HG03439 (cell line): ENCODE results near the gene RAD51B.
A peak's percentile ranks its signal among the peaks of the same experiment; 100 is the strongest.

Experiments used
- ATAC-seq: cut with Tn5 transposase; IDR thresholded peaks from one replicate; pipeline ENCODE4 v1.9.1; 2021; ENCODE audit warnings: mild to moderate bottlenecking, moderate library complexity; ENCODE audit not compliant: unreplicated experiment

RAD51B gene

DNA sequence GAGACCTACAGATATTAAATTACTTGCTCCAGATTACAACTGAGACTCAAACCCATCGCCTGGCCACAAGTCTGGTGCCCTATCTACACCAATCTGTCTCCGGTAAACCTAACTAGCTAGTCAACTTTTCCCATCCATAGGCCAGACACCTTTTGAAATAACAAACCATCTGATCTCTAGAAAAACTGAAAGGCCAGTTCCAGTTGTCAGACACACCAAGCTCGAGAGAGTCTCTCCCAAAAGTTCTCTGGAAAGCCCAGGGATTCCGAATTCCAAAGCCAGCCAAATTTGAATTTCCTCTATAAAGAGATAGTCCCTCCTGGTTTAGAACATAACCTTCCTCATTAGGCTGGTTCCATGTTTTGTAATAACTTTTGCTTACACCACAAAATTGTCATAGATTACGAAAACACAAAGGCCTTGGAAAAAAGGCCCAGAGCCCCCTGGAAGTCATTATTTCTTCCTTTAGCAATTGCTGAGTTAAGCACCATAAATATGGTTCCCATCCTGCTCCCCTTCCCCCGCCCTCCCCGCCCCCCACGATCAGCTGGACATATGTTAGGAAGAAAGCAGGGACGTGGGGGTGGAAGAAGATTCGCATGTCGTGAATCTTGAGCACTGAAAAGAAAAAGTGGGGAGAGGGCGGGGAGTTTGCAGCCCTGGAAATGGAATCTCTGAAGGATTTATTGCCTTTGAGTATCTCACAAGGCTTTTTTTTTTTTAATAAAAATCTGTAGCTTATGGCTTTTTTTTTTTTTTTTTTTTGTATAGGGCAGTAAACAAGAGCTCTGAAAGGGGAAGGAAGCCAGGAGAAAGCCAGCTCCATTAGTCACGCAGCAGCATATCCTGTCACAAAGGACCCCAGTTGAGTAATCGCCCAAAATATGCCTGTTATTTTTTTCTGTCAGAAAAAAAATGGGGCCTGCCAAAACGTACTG, 862.9 kb downstream of the RAD51B start:
- no peak for ATAC-seq

- no peak for ATAC-seq
Observed at GRCh38 chr14:68683326-68683725, 863.7 kb downstream of the RAD51B start.

- no peak for ATAC-seq
Observed at GRCh38 chr14:68684466-68685418, 865.2 kb downstream of the RAD51B start.

DNA sequence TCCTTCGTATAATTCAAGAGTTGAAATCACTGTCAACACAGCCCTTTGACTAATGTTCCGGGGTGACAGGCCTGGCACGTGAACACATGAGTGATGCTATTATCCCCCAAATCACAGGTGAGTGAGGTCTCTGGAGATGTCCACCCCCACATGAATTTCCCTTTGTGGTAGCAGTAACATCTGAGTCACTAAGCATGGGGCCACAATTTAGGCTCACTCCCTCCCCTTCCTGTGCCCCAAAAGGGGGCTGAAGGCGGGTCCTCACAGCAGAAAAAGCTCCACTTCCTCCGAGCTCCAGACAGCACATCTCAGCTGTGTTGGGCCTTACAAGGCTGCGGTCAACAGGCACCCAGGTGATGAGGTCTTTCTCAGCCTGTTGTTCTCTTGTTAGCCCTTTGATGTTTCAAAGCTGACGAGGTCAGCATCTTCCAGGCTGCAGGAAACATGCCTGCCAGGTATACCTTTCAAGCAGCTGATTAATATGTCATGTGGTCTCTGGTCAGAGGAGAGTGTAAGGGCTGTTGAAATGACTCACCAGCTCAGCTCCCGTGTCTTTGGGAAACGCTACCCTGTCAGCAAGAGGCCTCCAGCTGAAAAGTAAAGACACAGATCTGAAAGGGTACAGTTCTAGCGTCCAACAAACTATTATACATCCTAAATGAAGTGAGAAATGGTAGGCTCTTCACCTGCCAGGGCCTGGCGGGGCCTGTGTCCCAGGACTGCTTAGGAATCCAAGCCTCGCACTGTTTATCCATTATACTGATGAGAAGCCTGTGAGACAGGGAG, 866.0 kb downstream of the RAD51B start:
- peak; percentile 76 for ATAC-seq

DNA sequence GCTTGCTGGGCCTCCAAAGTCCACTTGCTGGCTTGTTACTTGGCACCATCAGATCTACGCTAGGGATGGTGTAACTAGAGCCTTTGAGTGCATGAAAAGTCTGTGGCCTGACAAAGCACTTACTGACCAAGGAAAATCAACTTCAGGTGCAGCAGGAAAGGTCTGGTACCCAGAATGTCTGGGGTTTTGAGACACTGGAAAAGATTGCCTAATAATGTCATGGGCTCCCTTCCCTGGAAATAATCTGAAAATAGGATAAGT, 866.6 kb downstream of the RAD51B start:
- ATAC-seq = no peak

DNA sequence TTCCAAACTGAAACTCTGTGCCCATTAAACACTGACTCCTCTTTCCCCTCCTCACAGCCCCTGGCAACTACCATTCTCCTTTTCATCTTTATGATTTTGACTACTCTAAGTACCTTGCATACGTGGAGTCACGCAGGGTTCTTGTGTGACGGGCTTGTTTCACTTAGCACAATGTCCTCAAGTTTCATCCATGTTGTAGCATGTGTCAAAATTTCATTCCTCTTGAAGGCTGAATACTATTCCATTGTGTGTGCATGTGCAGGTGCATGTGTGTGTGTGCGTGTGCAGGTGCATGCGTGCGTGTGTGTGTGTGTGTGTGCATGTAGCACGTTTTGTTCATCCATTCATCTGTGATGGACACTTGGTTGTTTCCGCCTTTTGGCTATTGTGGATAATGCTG, 867.1 kb downstream of the RAD51B start:
- ATAC-seq = no peak

DNA sequence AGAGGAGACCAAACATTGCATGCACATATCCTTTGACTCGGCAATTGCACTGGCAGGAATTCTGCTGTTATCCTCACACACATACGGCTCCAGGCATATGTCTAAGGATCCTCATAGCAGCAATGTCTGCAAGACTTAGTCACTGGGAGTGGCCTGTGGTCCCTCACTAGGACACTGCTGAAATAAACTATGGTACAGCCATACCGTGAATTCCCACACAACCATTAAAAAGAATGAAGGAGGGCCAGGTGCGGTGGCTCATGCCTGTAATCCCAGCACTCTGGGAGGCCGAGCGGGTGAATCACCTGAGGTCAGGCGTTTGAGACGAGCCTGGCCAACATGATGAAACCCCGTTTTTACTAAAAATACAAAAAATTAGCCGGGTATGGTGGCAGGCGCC, 868.2 kb downstream of the RAD51B start:
- ATAC-seq = no peak

- no peak for ATAC-seq
Observed at GRCh38 chr14:68688872-68689371, 869.3 kb downstream of the RAD51B start.

GRCh38 chr14:68689511-68689910, 869.9 kb downstream of the RAD51B start:
- ATAC-seq = no peak

DNA sequence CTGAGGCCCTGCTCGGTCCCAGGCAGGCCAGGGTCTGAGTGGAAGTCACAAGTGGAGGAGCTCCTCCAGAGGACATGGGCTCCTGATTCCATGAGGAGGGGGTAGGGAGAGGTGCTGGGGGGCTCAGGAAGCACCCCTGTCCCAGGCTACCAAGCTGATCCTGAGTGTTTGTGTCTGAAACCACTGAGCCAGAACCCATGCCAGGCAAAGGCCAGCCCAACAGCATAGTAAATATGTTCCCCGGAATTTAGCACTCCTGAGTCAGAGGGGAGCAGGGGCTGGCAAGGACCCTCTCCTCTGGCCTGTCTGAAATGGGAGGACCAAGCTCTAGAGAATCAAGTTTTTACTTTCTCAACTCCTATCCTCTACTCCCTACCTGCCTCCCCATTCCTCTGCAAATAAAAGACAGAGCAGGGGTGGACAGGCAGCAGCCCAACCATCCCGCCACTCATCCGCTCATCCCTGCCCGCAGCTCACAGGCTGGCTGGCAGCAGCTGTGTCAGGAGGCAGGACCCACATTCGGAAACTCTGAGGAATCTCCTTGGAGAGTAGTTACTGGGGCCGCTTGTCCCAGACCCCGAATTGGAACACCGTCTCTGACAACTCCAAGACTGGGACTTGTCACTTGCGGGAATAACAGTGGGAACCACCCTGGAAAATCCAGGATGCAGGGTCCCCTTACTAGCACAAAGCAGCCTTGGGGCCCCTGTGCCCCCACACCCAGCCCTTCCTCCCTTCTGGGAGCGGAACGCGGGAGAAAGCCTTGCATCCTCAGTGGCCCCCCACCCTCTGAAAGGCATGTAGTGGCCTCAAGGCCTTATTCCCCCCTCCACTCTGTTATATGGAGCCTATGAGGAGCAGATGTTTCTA, 870.7 kb downstream of the RAD51B start:
- ATAC-seq = no peak

GRCh38 chr14:68691031-68691791, 871.6 kb downstream of the RAD51B start:
- no peak for ATAC-seq

GRCh38 chr14:68691792-68692118, 872.2 kb downstream of the RAD51B start:
- no peak for ATAC-seq

DNA sequence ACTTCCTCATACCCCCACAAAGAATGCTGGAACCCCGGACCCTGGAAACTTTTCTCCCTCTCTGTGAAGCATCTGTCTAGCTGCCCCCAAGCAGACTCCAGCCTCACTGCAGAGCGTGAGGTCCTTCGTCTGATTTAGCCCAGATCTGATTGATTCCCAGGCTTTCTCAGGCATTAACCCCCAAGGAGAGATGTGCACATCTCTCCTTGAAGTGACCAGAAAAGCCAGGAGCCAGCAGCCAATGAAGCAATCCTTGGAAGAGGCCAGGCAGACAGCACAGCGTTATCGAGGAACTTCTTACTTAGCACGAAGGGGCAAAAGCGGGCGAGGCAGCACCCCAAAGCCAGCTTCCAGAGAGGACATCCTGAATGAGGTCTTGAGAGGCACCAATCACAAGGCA, 872.6 kb downstream of the RAD51B start:
- no peak for ATAC-seq

DNA sequence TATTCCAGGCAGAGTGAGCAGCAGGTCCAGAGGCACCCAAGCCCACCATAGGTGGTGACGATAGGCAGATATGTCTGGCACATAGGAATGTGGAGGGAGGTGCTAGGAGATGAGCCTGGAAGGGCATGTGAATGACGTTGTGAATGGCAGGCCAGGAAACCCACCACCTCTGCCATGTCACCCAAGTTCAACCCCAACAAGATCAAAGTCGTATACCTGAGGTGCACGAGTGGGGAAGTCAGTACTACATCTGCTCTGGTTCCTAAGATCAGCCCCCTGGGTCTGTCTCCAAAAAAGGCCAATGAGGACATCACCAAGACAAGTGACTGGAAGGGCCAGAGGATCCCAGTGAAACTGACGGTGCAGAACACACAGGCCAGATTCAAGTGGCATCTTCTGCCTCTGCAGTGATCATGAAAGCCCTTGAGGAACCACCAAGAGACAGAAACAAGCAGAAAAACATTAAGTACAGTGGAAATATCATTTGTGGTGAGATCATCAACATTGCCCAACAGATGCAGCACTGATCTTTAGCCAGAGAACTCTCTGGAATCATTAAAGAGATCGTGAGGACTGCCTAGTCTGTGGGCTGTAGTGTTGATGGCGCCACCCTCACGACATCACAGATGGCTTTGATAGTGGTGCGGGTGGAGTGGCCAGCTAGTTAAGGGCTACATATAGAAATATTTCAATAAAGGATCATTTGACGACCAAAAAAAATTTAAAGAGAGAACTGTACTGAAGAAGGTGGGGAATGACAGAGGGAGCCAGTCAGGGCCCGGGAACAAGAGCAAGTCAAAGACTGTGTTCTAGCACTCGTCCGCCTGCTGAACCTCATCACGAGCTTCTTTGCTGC, 873.6 kb downstream of the RAD51B start:
- ATAC-seq = no peak

DNA sequence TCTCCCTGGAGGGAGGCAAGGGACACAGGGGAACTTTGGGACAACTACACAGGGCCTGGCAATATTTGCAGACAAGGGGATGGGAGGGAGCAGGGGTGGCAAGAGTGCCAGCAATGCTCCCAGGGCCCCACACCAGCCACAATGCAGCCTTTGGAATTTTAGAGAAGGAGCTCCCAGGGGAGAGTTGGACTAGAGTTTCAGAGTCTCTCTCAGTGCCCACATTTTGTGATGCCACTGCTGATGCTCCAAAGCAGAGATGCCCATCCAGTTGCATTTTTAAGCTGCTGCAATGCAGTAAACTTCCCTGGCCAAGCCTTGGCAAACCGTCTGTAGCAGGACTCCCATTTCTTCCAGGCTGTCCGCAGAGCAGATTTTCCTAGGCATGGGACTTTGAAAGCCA, 874.3 kb downstream of the RAD51B start:
- no peak for ATAC-seq

DNA sequence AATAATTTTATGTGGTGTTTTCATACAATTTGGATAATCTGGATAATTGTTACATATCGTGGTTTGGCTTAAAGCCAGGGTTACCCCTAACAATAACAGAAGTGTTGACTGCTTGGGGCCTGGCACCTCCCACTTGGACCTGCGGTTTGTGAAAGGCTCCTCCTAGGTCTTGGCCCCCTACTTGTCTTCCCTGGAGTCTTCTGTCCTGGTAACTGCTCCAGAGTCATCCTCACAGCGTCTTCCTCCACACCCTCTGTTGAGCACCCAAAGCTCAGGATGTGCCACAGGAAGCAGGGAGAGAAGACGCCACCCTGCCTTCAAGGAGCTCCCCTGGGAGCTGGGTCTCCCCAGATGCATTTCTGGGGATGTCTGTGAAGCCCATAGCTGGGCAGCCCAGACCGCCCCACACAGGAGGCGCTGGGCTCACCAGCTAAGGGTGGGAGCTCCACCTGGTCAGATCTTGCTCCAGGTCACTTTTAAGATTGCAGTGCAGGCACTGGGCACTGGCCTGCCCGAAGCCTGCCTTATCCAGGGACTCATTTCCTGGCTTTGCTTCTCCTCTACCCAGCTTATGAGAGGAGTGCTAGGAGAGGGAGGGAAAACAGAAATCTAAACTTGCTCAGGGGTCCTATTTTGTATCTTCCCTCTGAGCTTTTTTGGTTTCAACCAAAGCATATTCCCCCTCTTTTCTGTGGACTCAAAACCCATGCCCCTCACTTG, 875.1 kb downstream of the RAD51B start:
- ATAC-seq = no peak

GRCh38 chr14:68695326-68695768, 875.8 kb downstream of the RAD51B start:
- ATAC-seq = peak; percentile 88

GRCh38 chr14:68695856-68696255, 876.3 kb downstream of the RAD51B start:
- ATAC-seq = no peak
